ENCODE results near the gene MALT1.

DNA sequence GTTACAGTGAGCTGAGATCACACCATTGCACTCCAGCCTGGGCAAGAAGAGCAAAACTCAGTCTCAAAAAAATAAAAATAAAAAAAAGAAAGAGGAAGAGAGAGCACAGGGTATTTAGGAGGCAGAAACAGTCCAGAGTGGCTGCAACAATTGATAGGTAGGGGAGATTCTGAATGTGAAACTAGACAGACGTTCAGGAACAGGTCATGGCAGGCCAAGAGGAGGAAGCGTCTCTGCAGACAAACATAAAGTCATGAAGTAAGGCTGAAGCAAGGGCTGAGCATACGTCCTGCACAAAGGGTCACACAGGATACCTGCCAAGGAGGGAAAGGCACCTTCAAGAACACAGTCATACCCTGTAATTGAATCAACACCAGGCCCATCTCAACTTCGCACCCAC is 129.3 kb downstream of the MALT1 start:
- TF ChIP-seq, protein P1, sequence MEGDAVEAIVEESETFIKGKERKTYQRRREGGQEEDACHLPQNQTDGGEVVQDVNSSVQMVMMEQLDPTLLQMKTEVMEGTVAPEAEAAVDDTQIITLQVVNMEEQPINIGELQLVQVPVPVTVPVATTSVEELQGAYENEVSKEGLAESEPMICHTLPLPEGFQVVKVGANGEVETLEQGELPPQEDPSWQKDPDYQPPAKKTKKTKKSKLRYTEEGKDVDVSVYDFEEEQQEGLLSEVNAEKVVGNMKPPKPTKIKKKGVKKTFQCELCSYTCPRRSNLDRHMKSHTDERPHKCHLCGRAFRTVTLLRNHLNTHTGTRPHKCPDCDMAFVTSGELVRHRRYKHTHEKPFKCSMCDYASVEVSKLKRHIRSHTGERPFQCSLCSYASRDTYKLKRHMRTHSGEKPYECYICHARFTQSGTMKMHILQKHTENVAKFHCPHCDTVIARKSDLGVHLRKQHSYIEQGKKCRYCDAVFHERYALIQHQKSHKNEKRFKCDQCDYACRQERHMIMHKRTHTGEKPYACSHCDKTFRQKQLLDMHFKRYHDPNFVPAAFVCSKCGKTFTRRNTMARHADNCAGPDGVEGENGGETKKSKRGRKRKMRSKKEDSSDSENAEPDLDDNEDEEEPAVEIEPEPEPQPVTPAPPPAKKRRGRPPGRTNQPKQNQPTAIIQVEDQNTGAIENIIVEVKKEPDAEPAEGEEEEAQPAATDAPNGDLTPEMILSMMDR (IDR thresholded peaks at IDR 0.05) = no peak
- TF ChIP-seq POLR2A (IDR thresholded peaks at IDR 0.05) = no peak
